ENCODE measurements around the gene CSPG4.

GRCh38 chr15:75641603-75642002, 71.0 kb downstream of the CSPG4 start:
- no peak for TF ChIP-seq CTCF (IDR thresholded peaks at IDR 0.05; ENCODE audit: low read depth, low read length, poor library complexity, severe bottlenecking)
- no peak for TF ChIP-seq EZH2phosphoT487 (IDR thresholded peaks at IDR 0.05; ENCODE audit: borderline replicate concordance, low read length)
